GM12864 (cell line): ENCODE results near the gene ARHGAP24.

Experiments used
- DNase-seq: peaks from one replicate; pipeline ENCODE4 v3.0.0-alpha.2; 2011; ENCODE audit warnings: low read depth
- H3K4me3 ChIP-seq: 2 replicates; pipeline ENCODE4 v1.5.1; 2011; ENCODE audit warnings: mild to moderate bottlenecking, low read depth, low read length, control low read depth
- CTCF ChIP-seq: IDR thresholded peaks from 2 replicates; pipeline ENCODE4 v1.5.1; 2011; ENCODE audit warnings: low read depth, mild to moderate bottlenecking, moderate library complexity, low read length, control low read depth, inconsistent platforms; ENCODE audit errors: missing control alignments

ARHGAP24 gene

GRCh38 chr4:85557016-85557901 lies 82.3 kb downstream of the ARHGAP24 start:
- DNase-seq = peak; percentile 41
- TF ChIP-seq CTCF = no peak
- no peak overlapping the region for H3K4me3 ChIP-seq

GRCh38 chr4:85565761-85566480 lies 91.0 kb downstream of the ARHGAP24 start:
- no peak for DNase-seq
- no peak overlapping the region for H3K4me3 ChIP-seq
- TF ChIP-seq CTCF = no peak

GRCh38 chr4:85569730-85570299 lies 94.9 kb downstream of the ARHGAP24 start:
- no peak for TF ChIP-seq CTCF
- no peak overlapping the region for H3K4me3 ChIP-seq
- no peak for DNase-seq

- TF ChIP-seq CTCF = no peak
- no peak for DNase-seq
- no peak overlapping the region for H3K4me3 ChIP-seq
These were observed 95.4 kb downstream of the ARHGAP24 start for GRCh38 chr4:85570388-85570787.

GRCh38 chr4:85571008-85571407 lies 96.1 kb downstream of the ARHGAP24 start:
- H3K4me3 ChIP-seq = no peak overlapping the region
- no peak for TF ChIP-seq CTCF
- no peak for DNase-seq

- no peak for DNase-seq
- no peak overlapping the region for H3K4me3 ChIP-seq
- TF ChIP-seq CTCF = no peak
These were observed 98.3 kb downstream of the ARHGAP24 start for GRCh38 chr4:85573270-85573669.
